Stimulated activated CD8-positive, alpha-beta memory T cell treated with anti-CD3 and anti-CD28 coated beads, Interleukin-4, amount 100 ng/mL, for 4 hours (primary cell): ENCODE measurements around the gene MAGEC1.
"Not testable (repeated sequence)": the region's sequence is repeated elsewhere in the genome, so short reads cannot be mapped to it uniquely, and the experiment has no call there.

Experiments
- DNase-seq, 2 donors: peaks; one replicate each; pipeline ENCODE4 v3.0.0-alpha.2; 2020; ENCODE audit warnings: low read depth in 2 of 2, low spot score in 1 of 2

The MAGEC1 gene, protein sequence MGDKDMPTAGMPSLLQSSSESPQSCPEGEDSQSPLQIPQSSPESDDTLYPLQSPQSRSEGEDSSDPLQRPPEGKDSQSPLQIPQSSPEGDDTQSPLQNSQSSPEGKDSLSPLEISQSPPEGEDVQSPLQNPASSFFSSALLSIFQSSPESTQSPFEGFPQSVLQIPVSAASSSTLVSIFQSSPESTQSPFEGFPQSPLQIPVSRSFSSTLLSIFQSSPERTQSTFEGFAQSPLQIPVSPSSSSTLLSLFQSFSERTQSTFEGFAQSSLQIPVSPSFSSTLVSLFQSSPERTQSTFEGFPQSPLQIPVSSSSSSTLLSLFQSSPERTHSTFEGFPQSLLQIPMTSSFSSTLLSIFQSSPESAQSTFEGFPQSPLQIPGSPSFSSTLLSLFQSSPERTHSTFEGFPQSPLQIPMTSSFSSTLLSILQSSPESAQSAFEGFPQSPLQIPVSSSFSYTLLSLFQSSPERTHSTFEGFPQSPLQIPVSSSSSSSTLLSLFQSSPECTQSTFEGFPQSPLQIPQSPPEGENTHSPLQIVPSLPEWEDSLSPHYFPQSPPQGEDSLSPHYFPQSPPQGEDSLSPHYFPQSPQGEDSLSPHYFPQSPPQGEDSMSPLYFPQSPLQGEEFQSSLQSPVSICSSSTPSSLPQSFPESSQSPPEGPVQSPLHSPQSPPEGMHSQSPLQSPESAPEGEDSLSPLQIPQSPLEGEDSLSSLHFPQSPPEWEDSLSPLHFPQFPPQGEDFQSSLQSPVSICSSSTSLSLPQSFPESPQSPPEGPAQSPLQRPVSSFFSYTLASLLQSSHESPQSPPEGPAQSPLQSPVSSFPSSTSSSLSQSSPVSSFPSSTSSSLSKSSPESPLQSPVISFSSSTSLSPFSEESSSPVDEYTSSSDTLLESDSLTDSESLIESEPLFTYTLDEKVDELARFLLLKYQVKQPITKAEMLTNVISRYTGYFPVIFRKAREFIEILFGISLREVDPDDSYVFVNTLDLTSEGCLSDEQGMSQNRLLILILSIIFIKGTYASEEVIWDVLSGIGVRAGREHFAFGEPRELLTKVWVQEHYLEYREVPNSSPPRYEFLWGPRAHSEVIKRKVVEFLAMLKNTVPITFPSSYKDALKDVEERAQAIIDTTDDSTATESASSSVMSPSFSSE

DNA sequence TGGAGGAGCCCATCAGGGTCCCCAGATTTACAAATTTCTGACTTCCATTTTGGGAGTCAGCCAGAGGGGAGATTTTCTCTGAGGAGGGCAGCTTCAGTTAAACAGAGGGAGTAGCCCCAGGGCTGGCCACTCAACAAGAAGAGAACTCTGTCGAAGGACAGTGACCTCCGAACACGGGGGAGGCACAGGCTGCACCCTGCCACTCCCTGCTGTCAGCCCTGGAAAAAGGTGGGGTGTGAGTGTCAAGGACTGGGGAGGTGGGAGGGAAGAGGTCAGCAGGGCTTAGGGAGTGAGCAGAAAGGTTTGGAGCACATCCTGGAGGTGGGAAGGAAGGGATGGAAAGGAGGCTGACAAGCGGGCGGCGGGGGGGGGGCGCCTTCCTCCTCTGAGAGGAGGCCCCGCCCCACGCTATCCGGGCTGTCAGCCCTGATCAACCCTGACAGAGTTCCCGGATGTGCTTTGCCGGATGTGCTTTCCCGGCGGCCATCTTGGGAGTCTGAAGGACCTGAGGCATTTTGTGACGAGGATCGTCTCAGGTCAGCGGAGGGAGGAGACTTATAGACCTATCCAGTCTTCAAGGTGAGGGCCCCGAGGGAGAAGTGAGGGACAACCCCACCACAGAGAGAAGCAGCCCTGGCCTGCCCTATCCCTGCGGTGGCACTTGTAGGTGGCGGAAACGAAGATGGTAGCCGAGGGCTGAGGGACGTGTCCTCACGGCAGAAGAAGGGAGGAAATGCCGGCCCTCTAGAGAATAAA lies at the start of gene MAGEC1:
Gene MAGEC1, plus strand, starts transcription at position 495 of the 756 bp plus-strand sequence. CDS start 1,179 bp downstream, outside the sequence.
- no peak for DNase-seq

DNA sequence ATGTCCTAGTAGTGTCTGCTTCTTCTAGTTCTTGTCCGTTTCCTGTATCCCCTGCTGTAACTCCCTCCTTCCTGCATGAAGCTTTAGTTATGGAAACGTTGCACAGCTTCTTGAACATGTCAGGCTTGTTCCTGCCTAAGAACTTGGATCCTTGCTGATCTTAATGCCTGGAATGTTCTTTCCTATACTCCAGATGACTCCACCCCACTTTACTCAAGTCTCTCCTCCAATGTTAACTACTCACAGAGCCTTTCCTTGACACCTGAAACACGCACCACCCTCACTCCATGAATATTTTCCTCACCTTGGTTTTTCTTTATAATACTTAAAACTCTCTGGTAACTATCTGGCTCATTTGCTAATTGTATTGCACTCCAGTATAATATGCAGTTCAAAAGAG lies 46.2 kb upstream of the MAGEC1 start:
- DNase-seq = no peak

DNA sequence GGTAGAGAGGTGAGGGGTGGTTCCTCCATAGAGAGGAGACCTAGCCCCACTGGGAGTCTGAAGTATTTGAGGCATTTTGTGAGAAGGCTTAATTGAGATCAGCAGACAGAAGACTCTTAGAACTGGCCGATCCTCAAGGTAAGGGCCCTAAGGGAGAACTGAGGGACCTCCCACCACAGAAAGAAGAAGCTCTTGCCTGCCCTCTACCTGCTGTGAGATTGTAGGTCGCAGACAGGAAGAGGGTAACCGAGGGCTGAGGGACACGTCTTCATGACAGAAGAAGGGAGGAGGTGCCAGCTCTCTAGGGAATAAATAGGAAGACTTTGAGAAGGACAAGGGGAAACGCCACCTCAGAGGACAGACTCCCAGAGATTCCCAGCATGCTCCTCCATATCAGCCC lies 24.1 kb upstream of the MAGEC1 start:
- DNase-seq = no peak

DNA sequence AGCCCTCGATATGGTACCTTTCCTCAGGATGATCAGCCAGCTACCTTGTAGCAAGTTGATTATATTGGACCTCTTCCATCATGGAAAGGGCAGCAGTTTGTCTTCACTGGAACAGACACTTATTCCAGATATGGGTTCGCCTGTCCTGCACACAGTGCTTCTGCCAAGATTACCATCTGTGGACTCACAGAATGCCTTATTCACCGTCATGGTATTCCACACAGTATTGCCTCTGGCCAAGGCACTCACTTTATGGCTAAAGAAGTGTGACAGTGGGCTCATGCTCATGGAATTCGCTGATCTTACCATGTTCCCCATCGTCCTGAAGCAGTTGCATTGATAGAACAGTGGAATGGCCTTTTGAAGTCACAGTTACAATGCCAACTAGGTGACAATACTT lies 14.9 kb upstream of the MAGEC1 start:
- not testable (repeated sequence) for DNase-seq

DNA sequence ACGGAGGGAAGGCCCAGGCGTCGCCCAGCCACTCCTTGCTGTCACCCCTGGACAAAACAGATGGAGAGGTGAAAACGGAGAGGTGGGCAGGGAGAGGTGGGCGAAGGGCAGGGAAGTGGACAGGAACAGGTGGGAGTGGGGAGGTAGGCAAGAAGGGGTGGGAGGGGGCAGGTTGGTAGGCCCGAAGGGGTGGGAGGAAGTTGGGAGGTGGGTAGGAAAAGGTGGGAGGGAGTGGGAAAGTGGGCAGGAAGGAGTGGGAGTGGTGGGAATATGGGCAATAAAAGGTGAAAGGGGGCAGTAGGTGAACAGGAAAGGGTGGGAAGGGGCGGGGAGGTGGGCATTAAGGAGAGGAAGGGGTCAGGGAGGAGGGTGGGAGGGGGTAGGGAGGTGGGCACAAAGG lies 9.0 kb upstream of the MAGEC1 start:
- DNase-seq = no peak

DNA sequence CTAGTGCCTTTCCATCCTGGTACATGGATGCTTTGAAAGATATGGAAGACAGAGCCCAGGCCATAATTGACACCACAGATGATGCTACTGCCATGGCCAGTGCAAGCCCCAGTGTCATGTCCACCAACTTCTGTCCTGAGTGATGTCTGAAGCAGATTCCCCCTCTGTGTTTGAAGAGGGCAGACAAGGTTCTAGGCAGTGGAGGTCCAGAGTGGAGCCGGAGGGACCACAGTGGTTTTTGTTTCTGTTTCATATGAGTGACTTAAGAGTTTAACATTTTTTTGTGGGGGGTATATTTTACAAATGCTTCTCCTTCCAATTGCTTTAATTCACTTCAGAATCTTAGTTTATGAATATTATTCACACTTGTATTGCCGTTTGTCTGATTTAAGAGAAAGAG lies 6.0 kb upstream of the MAGEC1 start:
- DNase-seq = no peak

DNA sequence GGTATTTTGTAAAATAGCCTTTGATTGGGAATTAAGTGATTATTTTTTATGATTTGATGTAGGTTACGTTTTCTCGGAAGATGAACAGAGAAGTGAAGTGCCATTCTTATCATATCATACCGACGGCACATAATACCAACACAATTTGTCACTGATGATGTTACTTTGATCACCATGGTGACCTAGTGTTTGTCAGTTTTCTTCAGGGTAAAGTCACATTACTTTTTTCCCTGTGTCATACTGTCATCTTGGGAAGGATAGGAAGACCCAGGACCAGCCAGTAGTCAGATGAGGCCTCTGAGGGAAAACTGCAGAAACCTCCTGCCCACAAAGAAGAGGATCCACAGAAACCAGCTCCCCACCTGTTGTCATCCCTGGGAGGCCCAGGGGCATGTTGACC lies 1.3 kb upstream of the MAGEC1 start:
- no peak for DNase-seq

DNA sequence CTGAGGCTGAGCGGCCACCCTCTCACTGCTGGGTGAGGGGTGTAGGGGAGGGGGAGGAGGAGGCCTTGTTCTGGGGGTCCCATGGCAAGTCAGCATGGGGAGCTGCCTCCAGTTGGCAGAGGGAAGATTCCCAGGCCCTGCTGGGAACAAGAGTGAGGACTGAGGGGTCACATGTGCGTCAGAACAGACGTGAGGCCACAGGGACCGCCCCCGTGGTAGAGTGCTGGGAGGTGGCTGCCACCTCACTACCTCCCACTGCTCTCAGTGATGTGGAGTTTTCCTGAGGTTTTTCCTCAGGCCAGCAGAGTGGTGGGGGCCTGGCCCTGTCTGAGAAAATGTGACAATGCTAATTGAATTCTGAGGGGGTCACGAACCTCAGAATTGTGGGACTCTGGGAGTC lies 568 bp downstream of the MAGEC1 start:
- DNase-seq = no peak

DNA sequence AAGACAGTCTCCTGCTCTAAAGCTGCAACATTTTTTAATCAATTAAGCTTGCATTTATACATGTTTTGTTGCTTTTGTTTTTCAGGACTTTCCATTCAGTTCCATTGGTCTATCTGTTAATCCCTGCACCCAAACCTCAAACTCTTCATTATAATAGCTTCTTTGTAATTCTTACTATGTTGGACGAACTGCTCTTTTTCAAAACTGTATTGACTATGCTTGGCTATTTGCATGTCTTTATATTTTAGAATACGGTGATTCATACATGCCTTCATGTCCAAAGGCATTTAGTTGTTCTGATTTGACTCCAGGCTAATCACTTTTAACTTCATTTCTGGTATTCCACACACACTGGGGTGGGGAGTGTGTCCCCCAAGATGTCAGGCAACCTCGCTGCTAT lies 14.1 kb downstream of the MAGEC1 start:
- no peak for DNase-seq

DNA sequence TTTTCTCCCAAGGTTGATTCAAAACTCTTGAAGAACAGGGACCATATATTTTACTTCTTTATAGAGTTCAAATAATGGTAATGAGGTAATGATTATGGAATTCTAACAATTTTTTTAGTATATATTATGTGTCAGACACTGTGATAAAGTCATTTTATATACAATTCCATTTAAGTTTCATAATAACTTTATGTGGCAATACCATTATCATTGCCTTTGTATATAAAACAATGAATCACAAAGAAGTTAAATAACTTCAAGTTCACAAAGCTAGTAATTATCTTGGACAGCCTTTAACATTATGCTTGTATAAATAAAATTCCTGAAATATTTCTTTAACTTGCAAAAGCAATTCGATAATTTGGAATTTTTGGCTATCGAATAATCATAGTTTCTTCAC lies 20.6 kb downstream of the MAGEC1 start:
- DNase-seq = no peak

DNA sequence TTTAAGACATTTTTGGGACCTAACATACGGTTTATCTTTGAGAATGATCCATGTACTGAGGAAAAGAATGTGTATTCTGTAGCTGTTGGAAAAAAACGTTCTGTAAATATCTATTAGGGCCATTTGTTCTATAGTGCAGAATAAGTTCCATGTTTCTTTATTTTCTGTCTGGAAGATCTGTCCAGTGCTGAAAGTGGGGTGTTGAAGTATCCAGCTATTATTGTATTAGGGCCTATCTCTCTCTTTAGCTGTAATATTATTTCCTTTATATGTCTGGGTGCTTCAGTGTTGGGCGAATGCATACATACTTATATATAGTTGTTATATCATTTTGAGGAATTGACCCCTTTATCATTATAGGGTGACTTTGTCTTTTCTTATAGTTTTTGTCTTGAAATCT lies 24.7 kb downstream of the MAGEC1 start:
- DNase-seq = no peak

DNA sequence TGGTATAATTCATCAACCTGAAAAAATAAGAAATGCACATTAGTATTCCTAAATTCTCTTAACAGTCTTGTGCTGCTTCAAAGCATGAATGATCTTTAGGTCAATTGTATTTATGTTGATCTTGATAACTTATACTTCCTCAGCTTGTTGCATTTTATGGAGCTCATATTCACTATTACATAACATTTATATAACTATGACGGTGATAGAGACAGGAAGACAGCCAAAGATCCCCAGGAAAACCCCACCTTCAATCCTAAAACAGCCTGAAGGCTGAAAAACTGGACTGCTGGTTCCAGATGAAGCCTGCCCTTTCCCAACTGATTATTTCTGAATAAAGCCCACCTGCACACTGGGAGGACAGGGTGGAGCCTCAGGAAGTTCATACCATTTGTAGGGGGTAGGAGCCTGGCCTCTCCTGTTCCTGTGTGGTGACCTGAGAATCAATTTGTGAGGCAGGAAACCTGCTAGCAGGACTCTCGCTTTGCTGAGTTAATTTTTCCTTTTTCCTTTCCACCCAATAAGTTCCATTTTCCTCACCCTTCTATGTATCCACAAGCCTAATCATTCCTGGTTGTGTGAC lies 30.5 kb downstream of the MAGEC1 start:
- DNase-seq = no peak

DNA sequence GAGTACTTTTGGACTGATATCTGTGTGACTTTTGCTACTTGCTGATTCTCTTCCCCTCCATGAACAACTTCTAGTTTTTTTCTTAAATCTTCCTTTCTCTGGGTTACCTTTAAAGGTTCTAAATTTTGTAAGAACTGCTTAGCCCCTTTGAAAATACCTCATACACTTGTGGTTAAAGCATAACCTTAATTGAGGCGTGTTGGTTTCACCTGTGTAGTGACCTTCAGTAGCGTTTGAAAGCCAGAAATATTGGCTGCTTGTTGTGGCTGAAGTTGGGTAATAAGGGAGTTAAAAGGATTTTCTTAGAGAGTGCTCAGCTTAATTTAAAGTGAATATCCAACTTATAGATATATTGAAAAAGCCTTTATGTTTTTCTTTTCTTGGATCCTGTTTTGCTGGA lies 32.0 kb downstream of the MAGEC1 start:
- DNase-seq = no peak

DNA sequence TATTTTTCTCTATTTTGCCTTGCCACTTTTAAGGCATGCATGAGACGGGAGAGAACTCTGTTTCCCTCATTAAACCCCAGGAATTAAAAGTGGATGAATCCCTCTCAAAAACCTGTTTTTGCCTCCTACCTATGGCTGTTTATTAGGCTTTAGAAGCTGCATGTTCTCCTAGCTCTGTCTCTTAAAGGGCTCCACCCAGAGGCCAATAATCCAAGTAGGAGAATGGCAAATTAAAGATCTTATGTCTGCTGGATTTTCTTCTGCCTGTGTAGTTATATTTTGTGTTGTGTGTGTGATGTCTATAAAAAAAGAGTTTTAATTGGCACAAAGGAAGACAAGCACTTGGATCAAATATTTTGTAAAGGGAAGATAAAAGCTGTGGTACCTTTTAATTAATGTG lies 32.4 kb downstream of the MAGEC1 start:
- no peak for DNase-seq

DNA sequence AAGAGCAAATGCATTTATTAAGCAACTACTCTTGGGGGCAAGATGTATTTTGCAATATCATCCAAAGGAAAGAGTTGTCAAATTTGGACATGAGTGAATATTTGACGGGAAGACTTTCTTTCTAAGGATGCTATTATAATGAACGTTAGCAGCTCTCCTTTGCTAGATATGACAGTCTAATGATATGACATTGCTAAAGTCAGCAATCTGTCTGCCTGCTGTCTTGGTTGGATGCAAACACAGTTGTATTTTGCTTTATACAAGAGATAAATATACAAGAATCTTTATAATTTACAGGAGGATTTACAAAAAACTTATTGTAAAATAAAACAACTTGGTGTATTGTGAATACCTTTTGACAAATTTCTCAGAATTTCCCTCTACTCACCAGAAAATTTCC lies 37.5 kb downstream of the MAGEC1 start:
- DNase-seq = no peak

DNA sequence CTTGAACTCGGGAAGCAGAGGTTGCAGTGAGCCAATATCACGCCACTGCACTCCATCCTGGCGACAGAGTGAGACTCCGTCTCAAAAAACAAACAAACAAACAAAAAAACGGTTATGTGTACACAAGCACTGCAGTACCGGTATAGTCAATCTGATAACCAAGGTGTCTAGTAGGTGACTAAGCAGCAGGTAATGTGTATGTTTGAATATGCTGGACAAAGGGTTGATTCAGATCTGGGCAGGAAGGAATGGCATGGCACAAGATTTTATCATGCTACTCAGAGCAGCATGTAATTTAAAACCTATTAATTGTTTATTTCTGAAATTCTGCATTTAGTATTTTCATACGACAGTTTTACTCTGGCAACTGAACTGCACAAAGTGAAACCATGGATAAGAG lies 41.7 kb downstream of the MAGEC1 start:
- DNase-seq = no peak

DNA sequence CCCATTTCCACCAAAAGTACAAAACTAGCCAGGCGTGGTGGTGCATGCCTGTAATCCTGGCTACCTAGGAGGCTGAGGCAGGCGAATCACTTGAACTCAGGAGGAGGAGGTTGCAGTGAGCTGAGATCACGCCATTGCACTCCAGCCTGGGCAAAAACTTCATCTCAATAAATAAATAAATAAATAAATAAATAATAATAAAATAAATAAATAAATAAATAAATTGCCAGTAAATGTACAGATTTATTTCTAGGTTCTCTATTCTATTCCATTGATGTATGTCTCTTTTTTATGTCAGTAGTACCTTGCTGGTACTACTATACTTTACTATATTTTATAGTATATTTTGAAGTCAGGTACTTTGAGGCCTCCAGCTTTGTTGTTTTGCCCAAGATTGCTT lies 43.7 kb downstream of the MAGEC1 start:
- no peak for DNase-seq

DNA sequence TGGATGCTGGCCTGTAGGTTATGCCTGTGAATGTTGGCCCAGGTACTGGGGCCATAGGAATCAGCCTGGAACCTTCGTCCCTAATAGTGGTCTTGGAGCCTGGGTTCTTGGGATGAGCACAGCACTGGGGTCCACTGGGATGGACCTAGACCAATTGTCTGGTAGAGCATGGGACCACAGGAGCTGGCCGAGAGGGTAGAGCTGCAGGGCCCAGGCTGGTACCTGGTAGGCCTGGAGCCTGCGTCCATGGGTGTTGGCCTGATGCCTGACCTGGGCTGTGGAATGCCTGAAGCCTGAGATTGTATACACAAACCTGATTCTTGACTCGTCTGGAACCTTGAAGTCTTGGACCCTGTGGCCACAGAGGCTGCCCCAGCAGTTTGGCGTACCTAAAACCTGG lies 48.9 kb downstream of the MAGEC1 start:
- no peak for DNase-seq

DNA sequence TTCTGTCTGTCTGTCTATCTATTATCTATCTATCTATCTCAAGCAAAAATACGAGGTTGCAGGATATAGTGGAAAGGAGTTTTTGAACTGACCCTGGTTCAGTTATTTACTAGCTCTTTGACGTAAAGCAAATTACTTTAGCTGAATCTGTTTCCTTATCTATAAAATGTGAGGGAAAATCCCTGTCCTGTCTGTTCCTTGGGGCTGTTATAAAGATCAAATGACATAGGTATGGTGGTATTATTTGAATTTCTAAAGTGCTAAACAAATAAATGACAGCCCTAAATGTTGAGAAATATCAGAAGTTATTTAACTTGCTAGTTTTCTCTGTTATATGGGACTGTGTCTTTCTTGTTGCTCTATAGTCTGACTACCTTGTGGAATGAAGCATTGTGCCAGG lies 55.0 kb downstream of the MAGEC1 start:
- no peak for DNase-seq
